Peyer's patch (tissue), 4 donors: ENCODE measurements around the gene C3orf49.

Experiments used
- CTCF ChIP-seq, 6 experiments: fragments of 450-650 bp in 4 of 6; fragments of 200-600 bp in 2 of 6; sonication (generic) in 1 of 6; IDR thresholded peaks; one replicate each; pipeline ENCODE4 v1.5.1; 2017 to 2019; ENCODE audit warnings: antibody characterized with exemption in 6 of 6, mild to moderate bottlenecking in 3 of 6, moderate library complexity in 1 of 6
- POLR2A ChIP-seq, 2 donors: fragments of 450-650 bp; IDR thresholded peaks; one replicate each; pipeline ENCODE4 v1.5.1; 2017; ENCODE audit warnings: antibody characterized with exemption in 2 of 2, mild to moderate bottlenecking in 2 of 2, moderate library complexity in 2 of 2

DNA sequence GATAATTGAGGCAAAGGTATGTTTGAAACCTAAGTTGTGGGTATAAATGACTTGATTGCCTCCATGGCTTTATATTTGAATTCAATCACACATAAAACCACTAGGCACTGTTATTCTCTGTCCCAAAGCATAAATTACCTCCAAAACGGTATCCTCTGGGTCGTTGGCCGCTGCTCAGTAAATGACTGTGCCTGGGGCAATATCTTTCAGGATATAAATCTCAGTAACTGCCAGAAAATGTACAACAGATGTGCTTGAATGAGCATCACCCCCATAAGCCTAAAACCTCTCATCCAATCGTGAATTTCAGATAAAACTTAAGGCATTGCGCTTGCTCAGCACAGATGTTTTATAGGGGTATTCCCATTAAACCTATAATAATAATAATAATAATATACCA is 19.0 kb upstream of the C3orf49 start:
- TF ChIP-seq CTCF (IDR thresholded peaks at IDR 0.05) (no peak), POLR2A (IDR thresholded peaks at IDR 0.05) (no peak)
